CD14-positive monocyte (primary cell): ENCODE measurements around the gene USP11. TPM values are rescaled to one million over a fixed set of nuclear protein-coding genes. Genes with fewer than 3 reads are reported as not detected.
A peak's percentile ranks its signal among the peaks of the same experiment; 100 is the strongest.

Experiments used
- DNase-seq, 3 donors: peaks; one replicate each; pipeline ENCODE4 v3.0.0-alpha.2; 2011 to 2022
- H2AFZ ChIP-seq: 2 replicates; pipeline ENCODE4 v1.6.0; 2012; ENCODE audit warnings: mild to moderate bottlenecking, low read depth, low read length, inconsistent platforms; ENCODE audit not compliant: insufficient read depth, poor library complexity, severe bottlenecking
- H3K27ac ChIP-seq, 2 donors: 1 replicate in 1 of 2; 2 replicates in 1 of 2; pipeline ENCODE4 v1.5.1; 2012 to 2013; ENCODE audit warnings: low read length in 2 of 2, control low read depth in 1 of 2, inconsistent platforms in 1 of 2, low read depth in 1 of 2, mild to moderate bottlenecking in 1 of 2
- H3K27me3 ChIP-seq, 2 donors: one replicate each; pipeline versions ENCODE4 v1.6.0 to v1.6.1; 2011 to 2013; ENCODE audit warnings: low read length in 2 of 2; ENCODE audit not compliant: control insufficient read depth in 2 of 2, insufficient read depth in 2 of 2
- H3K36me3 ChIP-seq, 2 donors: replicated peaks in 1 of 2; 1 replicate in 1 of 2; 2 replicates in 1 of 2; pipeline versions ENCODE4 v1.5.1 to v1.6.1; 2012 to 2013; ENCODE audit warnings: low read length in 2 of 2, control low read depth in 1 of 2, inconsistent platforms in 1 of 2, mild to moderate bottlenecking in 1 of 2; ENCODE audit not compliant: insufficient read depth in 2 of 2, control insufficient read depth in 1 of 2
- H3K4me1 ChIP-seq, 2 donors: 1 replicate in 1 of 2; 2 replicates in 1 of 2; pipeline versions ENCODE4 v1.5.1 to v1.6.1; 2012 to 2013; ENCODE audit warnings: low read length in 2 of 2, control low read depth in 1 of 2, inconsistent platforms in 1 of 2, mild to moderate bottlenecking in 1 of 2, moderate library complexity in 1 of 2; ENCODE audit not compliant: insufficient read depth in 2 of 2, control insufficient read depth in 1 of 2
- H3K4me2 ChIP-seq: replicated peaks from 2 replicates; pipeline ENCODE3; 2012; ENCODE audit warnings: low read length, moderate library complexity, mild to moderate bottlenecking; ENCODE audit not compliant: poor library complexity, severe bottlenecking; ENCODE audit errors: extremely low read depth
- H3K4me3 ChIP-seq, 3 experiments: fragments of 200-600 bp in 1 of 3; sonication (generic) in 1 of 3; replicated peaks in 1 of 3; 1 replicate in 2 of 3; 2 replicates in 1 of 3; pipeline ENCODE4 v1.5.1; 2011 to 2013; ENCODE audit warnings: low read length in 3 of 3, mild to moderate bottlenecking in 3 of 3, control low read depth in 2 of 3, low read depth in 2 of 3, inconsistent platforms in 1 of 3, moderate library complexity in 1 of 3
- H3K79me2 ChIP-seq: 2 replicates; pipeline ENCODE4 v1.6.0; 2012; ENCODE audit warnings: mild to moderate bottlenecking, control low read depth, inconsistent platforms, low read length, moderate library complexity; ENCODE audit not compliant: insufficient read depth
- H3K9ac ChIP-seq: 2 replicates; pipeline ENCODE4 v1.6.0; 2017; ENCODE audit warnings: low read length, mild to moderate bottlenecking; ENCODE audit not compliant: insufficient read depth, poor library complexity, severe bottlenecking
- H3K9me3 ChIP-seq, 2 donors: replicated peaks in 1 of 2; 1 replicate in 1 of 2; 2 replicates in 1 of 2; pipeline versions ENCODE4 v1.5.1 to v1.6.1; 2012 to 2013; ENCODE audit warnings: low read length in 2 of 2, control low read depth in 1 of 2; ENCODE audit not compliant: control insufficient read depth in 1 of 2, insufficient read depth in 1 of 2
- H4K20me1 ChIP-seq: 2 replicates; pipeline ENCODE4 v1.6.0; 2012; ENCODE audit warnings: mild to moderate bottlenecking, low read length, control low read depth, moderate library complexity; ENCODE audit not compliant: insufficient read depth
- H3K27ac Mint-ChIP-seq, 7 donors: one replicate each; pipeline ENCODE4 v1.8.0; 2020; ENCODE audit warnings: mild to moderate bottlenecking in 7 of 7, mixed read lengths in 7 of 7, moderate library complexity in 6 of 7, inconsistent platforms in 2 of 7
- H3K27me3 Mint-ChIP-seq, 3 donors: one replicate each; pipeline ENCODE4 v1.8.0; 2021 to 2022; ENCODE audit warnings: low read depth in 3 of 3, mild to moderate bottlenecking in 3 of 3, mixed read lengths in 3 of 3, moderate library complexity in 3 of 3, inconsistent platforms in 1 of 3
- H3K36me3 Mint-ChIP-seq, 2 donors: one replicate each; pipeline ENCODE4 v1.8.0; 2020; ENCODE audit warnings: mixed read lengths in 2 of 2, inconsistent platforms in 1 of 2, mild to moderate bottlenecking in 1 of 2
- H3K4me1 Mint-ChIP-seq: one replicate; pipeline ENCODE4 v1.8.0; 2020; ENCODE audit warnings: mild to moderate bottlenecking, mixed read lengths
- H3K4me3 Mint-ChIP-seq, 2 donors: one replicate each; pipeline ENCODE4 v1.8.0; 2020; ENCODE audit warnings: mild to moderate bottlenecking in 2 of 2, mixed read lengths in 2 of 2, moderate library complexity in 1 of 2
- H3K9me3 Mint-ChIP-seq, 7 donors: one replicate each; pipeline ENCODE4 v1.8.0; 2020 to 2022; ENCODE audit warnings: mixed read lengths in 7 of 7, mild to moderate bottlenecking in 6 of 7, moderate library complexity in 6 of 7, inconsistent platforms in 2 of 7
- CTCF ChIP-seq: fragments of 200-600 bp; IDR thresholded peaks from one replicate; pipeline ENCODE4 v1.8.0; 2022; ENCODE audit warnings: antibody characterized with exemption, mild to moderate bottlenecking
- WGBS: methylation state at CpG from one replicate; pipeline ENCODE4 v1.1.5; 2013; ENCODE audit warnings: missing lambda C conversion rate; ENCODE audit not compliant: insufficient coverage; 5-methylcytosine and 5-hydroxymethylcytosine counted together
- intact Hi-C, 2 donors: fragments of 100-400 bp; cut with micrococcal nuclease; formaldehyde crosslinking; loops; one replicate each; pipeline versions ENCODE4 v1.15.0 to v1.15.1; 2023
- polyA plus RNA-seq, 3 donors: library from polyadenylated mRNA; depleted of rRNA in 1 of 3; unstranded in 2 of 3; stranded (reverse) in 1 of 3; fragments of 300-500 nt in 2 of 3; fragments of >200 nt in 1 of 3; fragmentation: Illumina TruSeq in 2 of 3; gene quantifications; 1 replicate in 2 of 3; 2 replicates in 1 of 3; pipeline ENCODE4 v1.2.3, GENCODE V29; 2012 to 2021

The USP11 gene
- polyA plus RNA-seq, 3 donors: 6.7 to 9.7 (median 8.8) TPM

GRCh38 chrX:47224266-47224895 lies 8.4 kb upstream of the USP11 start:
- H3K9me3 ChIP-seq: no peaks in the 10 kb centered on the region
- peaks cover 51 to 72% of the 10 kb centered on the region in 2 donors for H3K36me3 Mint-ChIP-seq
- H3K4me1 Mint-ChIP-seq: peaks cover 27% of the 10 kb centered on the region
- H3K36me3 ChIP-seq: peaks cover 46 to 68% of the 10 kb centered on the region in 2 donors
- peaks cover 50% of the 10 kb centered on the region for H4K20me1 ChIP-seq
- TF ChIP-seq CTCF: no peak
- no peak overlapping the region for H3K4me2 ChIP-seq
- no peak overlapping the region for H3K4me3 ChIP-seq
- H3K27ac ChIP-seq: no peak overlapping the region
- peaks cover 0 to 36% (median 0%) of the 10 kb centered on the region in 3 donors for H3K27me3 Mint-ChIP-seq
- no peak for DNase-seq
- no peaks in the 10 kb centered on the region for H3K27me3 ChIP-seq
- intact Hi-C loops: no loop called here
- H3K9ac ChIP-seq: no peak overlapping the region
- H2AFZ ChIP-seq: no peak overlapping the region
- peaks cover 0 to 10% (median 0%) of the 10 kb centered on the region in 7 donors for H3K9me3 Mint-ChIP-seq
- WGBS: no CpG with 5 or more reads among the region's 17 CpGs
- peaks cover 17 to 20% of the 10 kb centered on the region in 2 donors for H3K4me1 ChIP-seq
- H3K79me2 ChIP-seq: peaks cover 29% of the 10 kb centered on the region
- no peak overlapping the region for H3K4me3 Mint-ChIP-seq
- peak overlapping the region in 1 of 7 donors; percentile 22 for H3K27ac Mint-ChIP-seq

- Histone ChIP-seq H3K4me3 (no peak overlapping the region), H3K36me3 (peaks cover 46 to 68% of the 10 kb centered on the region in 2 donors), H3K4me1 (peaks cover 12 to 14% of the 10 kb centered on the region in 2 donors), H3K79me2 (peaks cover 24% of the 10 kb centered on the region), H3K4me2 (no peak overlapping the region), H2AFZ (no peak overlapping the region), H3K9ac (no peak overlapping the region), H4K20me1 (peaks cover 45% of the 10 kb centered on the region), H3K27ac (no peak overlapping the region), H3K9me3 (no peaks in the 10 kb centered on the region), H3K27me3 (no peaks in the 10 kb centered on the region)
- H3K27ac Mint-ChIP-seq: peak overlapping the region in 2 of 7 donors; percentile 4 to 66
- no peak for TF ChIP-seq CTCF
- H3K4me3 Mint-ChIP-seq: no peak overlapping the region
- no peak for DNase-seq
- peaks cover 22% of the 10 kb centered on the region for H3K4me1 Mint-ChIP-seq
- WGBS: no CpG with 5 or more reads among the region's 4 CpGs
- H3K27me3 Mint-ChIP-seq: peaks cover 0 to 37% (median 0%) of the 10 kb centered on the region in 3 donors
- peaks cover 53 to 76% of the 10 kb centered on the region in 2 donors for H3K36me3 Mint-ChIP-seq
- intact Hi-C loops: no loop called here
- peaks cover 0 to 10% (median 0%) of the 10 kb centered on the region in 7 donors for H3K9me3 Mint-ChIP-seq
Measured at GRCh38 chrX:47224896-47225290, 7.9 kb upstream of the USP11 start.
